GM12873 (cell line): Measurements from ENCODE around the gene RIPOR2.

Experiments used
- CTCF ChIP-seq: IDR thresholded peaks from 2 replicates; pipeline ENCODE4 v1.5.1; 2012; ENCODE audit warnings: low read depth, mild to moderate bottlenecking, moderate library complexity, low read length, control low read depth; ENCODE audit not compliant: insufficient read depth; ENCODE audit errors: missing control alignments

The RIPOR2 gene

GRCh38 chr6:24832794-24833193, 103.0 kb downstream of the RIPOR2 start:
- no peak for TF ChIP-seq CTCF

- no peak for TF ChIP-seq CTCF
These were observed 103.7 kb downstream of the RIPOR2 start for GRCh38 chr6:24831771-24832716.

- no peak for TF ChIP-seq CTCF
These were observed 106.1 kb downstream of the RIPOR2 start for GRCh38 chr6:24829657-24830056.

- TF ChIP-seq CTCF, result no peak
These were observed 107.8 kb downstream of the RIPOR2 start for GRCh38 chr6:24827970-24828369.

- no peak for TF ChIP-seq CTCF
These were observed 108.6 kb downstream of the RIPOR2 start for GRCh38 chr6:24827162-24827561.

- TF ChIP-seq CTCF, result no peak
These were observed 110.6 kb downstream of the RIPOR2 start for GRCh38 chr6:24825130-24825630.

- no peak for TF ChIP-seq CTCF
These were observed 111.4 kb downstream of the RIPOR2 start for GRCh38 chr6:24824142-24824938.
